GM12878 (cell line): ENCODE data around the gene MIXL1.

Experiments used
- CBX5 ChIP-seq: sonication (generic); IDR thresholded peaks from 2 replicates; pipeline ENCODE4 v1.6.1; 2016; ENCODE audit warnings: low read depth, moderate library complexity, mild to moderate bottlenecking, inconsistent platforms
- POLR2AphosphoS5 ChIP-seq: IDR thresholded peaks from 2 replicates; pipeline ENCODE4 v1.6.1; 2011; ENCODE audit warnings: mild to moderate bottlenecking, low read length, inconsistent platforms
- TF ChIP-seq, protein P1 (sequence below), 3 experiments: IDR thresholded peaks in 2 of 3; conservative IDR thresholded peaks in 1 of 3; 2 replicates each; pipeline ENCODE4 v1.5.1; 2011; ENCODE audit warnings: low read depth in 3 of 3, low read length in 3 of 3, mild to moderate bottlenecking in 3 of 3, control low read depth in 2 of 3, moderate library complexity in 2 of 3, inconsistent platforms in 1 of 3, mixed read lengths in 1 of 3; ENCODE audit not compliant: control insufficient read depth in 2 of 3, insufficient read depth in 1 of 3; ENCODE audit errors: extremely low read depth in 1 of 3
- TF ChIP-seq, protein P2 (sequence below): fragments of 450-650 bp; IDR thresholded peaks from 2 replicates; pipeline ENCODE4 v1.6.1; 2014; ENCODE audit warnings: mild to moderate bottlenecking
- TF ChIP-seq, protein P3 (sequence below): IDR thresholded peaks from 2 replicates; pipeline ENCODE4 v1.6.1; 2011; ENCODE audit warnings: low read depth, low read length, improper control_type of control experiment, borderline replicate concordance

DNA sequence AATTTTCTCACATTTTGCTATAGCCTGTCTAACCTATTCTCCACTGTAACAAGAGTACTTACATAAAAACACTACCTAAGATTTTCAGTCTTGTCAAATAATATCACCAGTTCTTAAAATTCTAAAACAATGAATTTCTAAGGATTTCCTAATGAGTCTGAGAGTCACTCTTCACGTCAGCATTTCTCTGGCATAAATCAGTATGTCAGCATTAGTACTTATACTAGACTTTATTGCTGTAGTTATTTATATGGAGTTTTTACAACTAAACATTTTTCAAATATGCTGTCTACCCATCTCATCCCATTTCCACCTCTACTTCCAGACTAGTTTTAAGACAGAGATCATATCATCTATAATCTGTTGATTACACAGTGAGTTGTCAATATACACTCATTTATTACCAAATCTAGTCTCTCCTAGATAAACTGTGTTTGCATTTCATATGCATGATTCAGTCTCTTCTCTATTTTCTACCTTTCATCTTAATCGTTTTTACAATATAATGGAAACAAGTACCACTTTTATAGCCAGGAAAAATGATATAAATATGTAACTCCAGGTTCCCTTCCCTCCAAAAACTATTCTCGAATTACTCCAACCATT, 52.7 kb downstream of the MIXL1 start:
- TF ChIP-seq, protein P1, sequence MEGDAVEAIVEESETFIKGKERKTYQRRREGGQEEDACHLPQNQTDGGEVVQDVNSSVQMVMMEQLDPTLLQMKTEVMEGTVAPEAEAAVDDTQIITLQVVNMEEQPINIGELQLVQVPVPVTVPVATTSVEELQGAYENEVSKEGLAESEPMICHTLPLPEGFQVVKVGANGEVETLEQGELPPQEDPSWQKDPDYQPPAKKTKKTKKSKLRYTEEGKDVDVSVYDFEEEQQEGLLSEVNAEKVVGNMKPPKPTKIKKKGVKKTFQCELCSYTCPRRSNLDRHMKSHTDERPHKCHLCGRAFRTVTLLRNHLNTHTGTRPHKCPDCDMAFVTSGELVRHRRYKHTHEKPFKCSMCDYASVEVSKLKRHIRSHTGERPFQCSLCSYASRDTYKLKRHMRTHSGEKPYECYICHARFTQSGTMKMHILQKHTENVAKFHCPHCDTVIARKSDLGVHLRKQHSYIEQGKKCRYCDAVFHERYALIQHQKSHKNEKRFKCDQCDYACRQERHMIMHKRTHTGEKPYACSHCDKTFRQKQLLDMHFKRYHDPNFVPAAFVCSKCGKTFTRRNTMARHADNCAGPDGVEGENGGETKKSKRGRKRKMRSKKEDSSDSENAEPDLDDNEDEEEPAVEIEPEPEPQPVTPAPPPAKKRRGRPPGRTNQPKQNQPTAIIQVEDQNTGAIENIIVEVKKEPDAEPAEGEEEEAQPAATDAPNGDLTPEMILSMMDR (IDR thresholded peaks at IDR 0.05 in 2 of 3, conservative IDR thresholded peaks at IDR 0.05 in 1 of 3; ENCODE audit: control insufficient read depth in 2 of 3, extremely low read depth in 1 of 3, insufficient read depth in 1 of 3, low read depth in 3 of 3, low read length in 3 of 3), result no peak
- TF ChIP-seq POLR2AphosphoS5 (no peak), CBX5 (no peak)
- TF ChIP-seq, protein P2, sequence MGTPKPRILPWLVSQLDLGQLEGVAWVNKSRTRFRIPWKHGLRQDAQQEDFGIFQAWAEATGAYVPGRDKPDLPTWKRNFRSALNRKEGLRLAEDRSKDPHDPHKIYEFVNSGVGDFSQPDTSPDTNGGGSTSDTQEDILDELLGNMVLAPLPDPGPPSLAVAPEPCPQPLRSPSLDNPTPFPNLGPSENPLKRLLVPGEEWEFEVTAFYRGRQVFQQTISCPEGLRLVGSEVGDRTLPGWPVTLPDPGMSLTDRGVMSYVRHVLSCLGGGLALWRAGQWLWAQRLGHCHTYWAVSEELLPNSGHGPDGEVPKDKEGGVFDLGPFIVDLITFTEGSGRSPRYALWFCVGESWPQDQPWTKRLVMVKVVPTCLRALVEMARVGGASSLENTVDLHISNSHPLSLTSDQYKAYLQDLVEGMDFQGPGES, result no peak
- TF ChIP-seq, protein P3, sequence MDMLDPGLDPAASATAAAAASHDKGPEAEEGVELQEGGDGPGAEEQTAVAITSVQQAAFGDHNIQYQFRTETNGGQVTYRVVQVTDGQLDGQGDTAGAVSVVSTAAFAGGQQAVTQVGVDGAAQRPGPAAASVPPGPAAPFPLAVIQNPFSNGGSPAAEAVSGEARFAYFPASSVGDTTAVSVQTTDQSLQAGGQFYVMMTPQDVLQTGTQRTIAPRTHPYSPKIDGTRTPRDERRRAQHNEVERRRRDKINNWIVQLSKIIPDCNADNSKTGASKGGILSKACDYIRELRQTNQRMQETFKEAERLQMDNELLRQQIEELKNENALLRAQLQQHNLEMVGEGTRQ, result no peak
